Panc1 (cell line): ENCODE measurements around the gene UBN2. TPM values are rescaled to one million over a fixed set of nuclear protein-coding genes. Genes with fewer than 3 reads are reported as not detected.

Experiments
- ATAC-seq: fragments of 200-7000 bp; cut with Tn5 transposase; 2 replicates; pipeline ENCODE4 v1.9.1; 2020; ENCODE audit warnings: mild to moderate bottlenecking, moderate library complexity
- BruUV-seq: library from RNA; stranded (reverse); fragments of 400-500 nt; replicated peaks from 2 replicates; lab custom pipeline; 2021; lab: Mats Ljungman, UMichigan
- CTCF ChIA-PET: fragments of 300-600 bp; sonication (Branson Sonifier 250); formaldehyde crosslinking; loops from one replicate; lab custom pipeline; 2022; ENCODE audit warnings: antibody characterized with exemption; lab: Charles Lee
- POLR2A ChIA-PET: fragments of 300-600 bp; sonication (Branson Sonifier 250); formaldehyde crosslinking; loops from one replicate; lab custom pipeline; 2022; ENCODE audit warnings: antibody characterized with exemption; lab: Charles Lee
- DNase-seq: peaks from one replicate; pipeline ENCODE4 v3.0.0-alpha.2; 2010; ENCODE audit warnings: low read depth, low spot score
- H3K27ac ChIP-seq: 2 replicates; pipeline ENCODE4 v1.5.1; 2011; ENCODE audit warnings: mild to moderate bottlenecking, low read length, inconsistent platforms
- H3K27me3 ChIP-seq: fragments of 200-500 bp; sonication (Bioruptor generic); 2 replicates; pipeline ENCODE4 v1.6.0; 2014; ENCODE audit warnings: low read length, inconsistent platforms; ENCODE audit not compliant: control insufficient read depth, insufficient read depth
- H3K36me3 ChIP-seq: fragments of 200-500 bp; sonication (Bioruptor generic); 2 replicates; pipeline ENCODE4 v1.5.1; 2014; ENCODE audit warnings: inconsistent platforms, mild to moderate bottlenecking, low read length, moderate library complexity; ENCODE audit not compliant: control insufficient read depth, insufficient read depth
- H3K4me1 ChIP-seq: 2 replicates; pipeline ENCODE4 v1.5.1; 2011; ENCODE audit warnings: inconsistent platforms, mild to moderate bottlenecking, low read length, moderate library complexity; ENCODE audit not compliant: control insufficient read depth, insufficient read depth
- H3K4me3 ChIP-seq, 2 experiments: 2 replicates each; pipeline ENCODE4 v1.5.1; 2011 to 2012; ENCODE audit warnings: low read depth in 2 of 2, low read length in 2 of 2, mild to moderate bottlenecking in 2 of 2, inconsistent platforms in 1 of 2, moderate library complexity in 1 of 2
- H3K9me3 ChIP-seq: fragments of 200-500 bp; sonication (Bioruptor generic); 2 replicates; pipeline ENCODE4 v1.5.1; 2014; ENCODE audit warnings: low read depth, mild to moderate bottlenecking, inconsistent platforms, low read length, moderate library complexity; ENCODE audit not compliant: control insufficient read depth, insufficient read depth
- POLR2AphosphoS5 ChIP-seq: IDR thresholded peaks from 2 replicates; pipeline ENCODE4 v1.6.1; 2012; ENCODE audit warnings: mild to moderate bottlenecking, low read depth, low read length, moderate library complexity
- SIN3A ChIP-seq: IDR thresholded peaks from 2 replicates; pipeline ENCODE4 v1.6.1; 2012; ENCODE audit warnings: low read depth, mild to moderate bottlenecking, low read length, moderate library complexity, borderline replicate concordance; ENCODE audit not compliant: insufficient read depth
- TCF7L2 ChIP-seq: IDR thresholded peaks from 2 replicates; pipeline ENCODE4 v1.6.1; 2011; ENCODE audit warnings: mild to moderate bottlenecking, low read depth, low read length, inconsistent platforms
- in situ Hi-C: cut with HindIII; loops from 2 replicates; pipeline ENCODE4 v1.10.0; 2016; ENCODE audit warnings: low sequenced_read_pairs, low pct_unique_long_range_greater_than_20kb
- intact Hi-C: fragments of 100-400 bp; cut with micrococcal nuclease; formaldehyde crosslinking; loops from one replicate; pipeline ENCODE4 v1.10.0; 2022; ENCODE audit not compliant: unreplicated experiment
- total RNA-seq: library from RNA; stranded (reverse); gene quantifications from one replicate; pipeline ENCODE4 v1.2.1, GENCODE V29; 2021; ENCODE audit not compliant: unreplicated experiment
- TF ChIP-seq, protein P1 (sequence below): fragments of 450-650 bp; IDR thresholded peaks from 2 replicates; pipeline ENCODE4 v1.5.1; 2017; ENCODE audit warnings: mild to moderate bottlenecking
- TF ChIP-seq, protein P2 (sequence below), 2 experiments: IDR thresholded peaks; 2 replicates each; pipeline ENCODE4 v1.6.1; 2011 to 2012; ENCODE audit warnings: low read depth in 2 of 2, control low read depth in 1 of 2, low read length in 1 of 2, mild to moderate bottlenecking in 1 of 2, moderate library complexity in 1 of 2; ENCODE audit not compliant: insufficient read depth in 1 of 2

The UBN2 gene
- total RNA-seq, 1 experiment from 2014 or later, result 14.0 TPM

DNA sequence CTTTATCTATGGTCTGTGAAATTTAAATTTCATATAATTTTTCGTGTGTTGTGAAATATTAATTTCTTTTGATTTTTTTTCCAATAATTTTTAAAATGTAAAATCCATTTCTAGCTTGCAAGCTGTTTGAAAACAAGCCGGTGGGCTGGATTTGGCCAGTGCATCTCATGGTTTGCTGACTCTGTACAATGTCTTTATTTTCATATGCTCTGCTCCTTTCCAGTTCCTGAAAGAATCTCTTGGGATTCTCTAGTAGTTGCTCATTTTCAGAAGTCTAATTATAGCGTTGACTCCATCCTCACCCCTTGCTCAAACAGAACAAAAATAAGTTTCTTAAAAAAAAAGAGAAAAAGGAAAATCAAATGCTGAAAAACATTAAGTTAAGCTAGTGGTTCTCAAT lies 21.4 kb downstream of the UBN2 start:
- TF ChIP-seq, protein P1, sequence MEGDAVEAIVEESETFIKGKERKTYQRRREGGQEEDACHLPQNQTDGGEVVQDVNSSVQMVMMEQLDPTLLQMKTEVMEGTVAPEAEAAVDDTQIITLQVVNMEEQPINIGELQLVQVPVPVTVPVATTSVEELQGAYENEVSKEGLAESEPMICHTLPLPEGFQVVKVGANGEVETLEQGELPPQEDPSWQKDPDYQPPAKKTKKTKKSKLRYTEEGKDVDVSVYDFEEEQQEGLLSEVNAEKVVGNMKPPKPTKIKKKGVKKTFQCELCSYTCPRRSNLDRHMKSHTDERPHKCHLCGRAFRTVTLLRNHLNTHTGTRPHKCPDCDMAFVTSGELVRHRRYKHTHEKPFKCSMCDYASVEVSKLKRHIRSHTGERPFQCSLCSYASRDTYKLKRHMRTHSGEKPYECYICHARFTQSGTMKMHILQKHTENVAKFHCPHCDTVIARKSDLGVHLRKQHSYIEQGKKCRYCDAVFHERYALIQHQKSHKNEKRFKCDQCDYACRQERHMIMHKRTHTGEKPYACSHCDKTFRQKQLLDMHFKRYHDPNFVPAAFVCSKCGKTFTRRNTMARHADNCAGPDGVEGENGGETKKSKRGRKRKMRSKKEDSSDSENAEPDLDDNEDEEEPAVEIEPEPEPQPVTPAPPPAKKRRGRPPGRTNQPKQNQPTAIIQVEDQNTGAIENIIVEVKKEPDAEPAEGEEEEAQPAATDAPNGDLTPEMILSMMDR, result no peak
- TF ChIP-seq TCF7L2 (no peak), POLR2AphosphoS5 (no peak), SIN3A (no peak)
- TF ChIP-seq, protein P2, sequence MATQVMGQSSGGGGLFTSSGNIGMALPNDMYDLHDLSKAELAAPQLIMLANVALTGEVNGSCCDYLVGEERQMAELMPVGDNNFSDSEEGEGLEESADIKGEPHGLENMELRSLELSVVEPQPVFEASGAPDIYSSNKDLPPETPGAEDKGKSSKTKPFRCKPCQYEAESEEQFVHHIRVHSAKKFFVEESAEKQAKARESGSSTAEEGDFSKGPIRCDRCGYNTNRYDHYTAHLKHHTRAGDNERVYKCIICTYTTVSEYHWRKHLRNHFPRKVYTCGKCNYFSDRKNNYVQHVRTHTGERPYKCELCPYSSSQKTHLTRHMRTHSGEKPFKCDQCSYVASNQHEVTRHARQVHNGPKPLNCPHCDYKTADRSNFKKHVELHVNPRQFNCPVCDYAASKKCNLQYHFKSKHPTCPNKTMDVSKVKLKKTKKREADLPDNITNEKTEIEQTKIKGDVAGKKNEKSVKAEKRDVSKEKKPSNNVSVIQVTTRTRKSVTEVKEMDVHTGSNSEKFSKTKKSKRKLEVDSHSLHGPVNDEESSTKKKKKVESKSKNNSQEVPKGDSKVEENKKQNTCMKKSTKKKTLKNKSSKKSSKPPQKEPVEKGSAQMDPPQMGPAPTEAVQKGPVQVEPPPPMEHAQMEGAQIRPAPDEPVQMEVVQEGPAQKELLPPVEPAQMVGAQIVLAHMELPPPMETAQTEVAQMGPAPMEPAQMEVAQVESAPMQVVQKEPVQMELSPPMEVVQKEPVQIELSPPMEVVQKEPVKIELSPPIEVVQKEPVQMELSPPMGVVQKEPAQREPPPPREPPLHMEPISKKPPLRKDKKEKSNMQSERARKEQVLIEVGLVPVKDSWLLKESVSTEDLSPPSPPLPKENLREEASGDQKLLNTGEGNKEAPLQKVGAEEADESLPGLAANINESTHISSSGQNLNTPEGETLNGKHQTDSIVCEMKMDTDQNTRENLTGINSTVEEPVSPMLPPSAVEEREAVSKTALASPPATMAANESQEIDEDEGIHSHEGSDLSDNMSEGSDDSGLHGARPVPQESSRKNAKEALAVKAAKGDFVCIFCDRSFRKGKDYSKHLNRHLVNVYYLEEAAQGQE (IDR thresholded peaks at IDR 0.05; ENCODE audit: insufficient read depth in 1 of 2, low read depth in 2 of 2, low read length in 1 of 2), result no peak
- ATAC-seq, result no peak
- no TSS peak for BruUV-seq
- CTCF ChIA-PET, result no interaction called here
- Histone ChIP-seq H3K27me3 (no peaks in the 10 kb centered on the region), H3K36me3 (peaks cover 17% of the 10 kb centered on the region; the same call in 1 of the 2 replicates), H3K9me3 (no peaks in the 10 kb centered on the region), H3K27ac (no peak overlapping the region), H3K4me3 (no peak overlapping the region), H3K4me1 (no peaks in the 10 kb centered on the region)
- in situ Hi-C loops, result no loop called here
- no peak for DNase-seq
- POLR2A ChIA-PET, result no interaction called here
- intact Hi-C loops, result no loop called here

DNA sequence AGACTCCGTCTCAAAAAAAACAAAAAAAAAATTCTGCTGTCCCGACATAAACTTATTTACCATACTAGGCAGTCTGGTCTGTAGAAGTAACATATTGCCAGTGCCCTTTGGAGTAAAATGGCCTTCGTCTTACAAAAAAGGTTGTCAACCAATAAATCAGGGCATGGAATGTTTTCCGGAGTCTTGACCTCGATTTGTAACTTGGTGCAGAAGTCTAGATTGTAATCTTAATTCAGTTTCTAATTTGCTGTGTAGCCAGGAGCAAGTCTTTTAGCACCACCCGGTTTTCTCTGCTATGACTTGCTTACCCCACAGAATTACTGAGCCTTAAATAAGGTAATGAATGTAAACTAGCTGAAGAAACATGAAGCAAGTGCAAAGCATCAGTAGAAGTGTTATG lies 23.2 kb downstream of the UBN2 start:
- POLR2A ChIA-PET, result interaction anchor here (0.7 kb wide), 1 partner anchor 14 kb away, joined by 4 read pairs; no protein-coding TSS in a partner anchor
- TF ChIP-seq SIN3A, result no peak
- TF ChIP-seq, protein P2 (IDR thresholded peaks at IDR 0.05; ENCODE audit: insufficient read depth in 1 of 2, low read depth in 2 of 2, low read length in 1 of 2), result no peak
- TF ChIP-seq POLR2AphosphoS5, result no peak
- TF ChIP-seq, protein P1, result no peak
- TF ChIP-seq TCF7L2, result no peak
- Histone ChIP-seq H3K27me3 (no peaks in the 10 kb centered on the region), H3K4me1 (no peaks in the 10 kb centered on the region), H3K4me3 (no peak overlapping the region), H3K36me3 (peaks cover 20% of the 10 kb centered on the region), H3K9me3 (no peaks in the 10 kb centered on the region), H3K27ac (no peak overlapping the region)
- DNase-seq (no peak), ATAC-seq (no peak)
- in situ Hi-C loops, result no loop called here
- intact Hi-C loops, result no loop called here
- no TSS peak for BruUV-seq
- CTCF ChIA-PET, result no interaction called here
